GM12878 (cell line): ENCODE measurements around the gene CLEC16A. TPM values are rescaled to one million over a fixed set of nuclear protein-coding genes. Genes with fewer than 3 reads are reported as not detected.

Source experiments
- ATAC-seq: fragments of 200-7000 bp; cut with Tn5 transposase; 3 replicates; pipeline ENCODE4 v1.9.1; 2020; ENCODE audit warnings: mild to moderate bottlenecking, moderate library complexity
- BruUV-seq: library from RNA; stranded (reverse); fragments of 400-500 nt; replicated peaks from 2 replicates; lab custom pipeline; 2021; lab: Mats Ljungman, UMichigan
- CTCF ChIA-PET: fragments of 300-600 bp; sonication (Branson Sonifier 250); formaldehyde crosslinking; extraction: SDS; loops from one replicate; lab custom pipeline; 2021; ENCODE audit warnings: inconsistent platforms; lab: Yijun Ruan, JAX
- POLR2A ChIA-PET: fragments of 350-600 bp; formaldehyde crosslinking; extraction: SDS; loops from one replicate; lab custom pipeline; 2021; ENCODE audit warnings: inconsistent platforms; lab: Charles Lee
- RAD21 ChIA-PET: fragments of 300-600 bp; sonication (Branson Sonifier 250); formaldehyde crosslinking; loops from one replicate; lab custom pipeline; 2023; ENCODE audit warnings: antibody characterized with exemption; ENCODE audit not compliant: unreplicated experiment; lab: Charles Lee
- SMC1A ChIA-PET: fragments of 300-600 bp; sonication (Branson Sonifier 250); formaldehyde crosslinking; loops from one replicate; lab custom pipeline; 2023; ENCODE audit not compliant: unreplicated experiment, uncharacterized antibody; lab: Charles Lee
- DNase-seq: peaks from one replicate; pipeline ENCODE4 v3.0.0-alpha.2; 2011; ENCODE audit warnings: low read depth, low spot score
- FAIRE-seq: peaks from 3 replicates; lab custom pipeline; 2011; peaks lifted over from hg19 to GRCh38; lab: Jason Lieb, UNC
- H2AFZ ChIP-seq: 2 replicates; pipeline ENCODE4 v1.6.0; 2011; ENCODE audit warnings: low read depth, low read length, control low read depth; ENCODE audit not compliant: control insufficient read depth
- H3K27ac ChIP-seq: 2 replicates; pipeline ENCODE4 v1.5.1; 2011; ENCODE audit warnings: control low read depth; ENCODE audit not compliant: control insufficient read depth, insufficient read depth
- H3K27me3 ChIP-seq, 2 experiments: replicated peaks in 1 of 2; 2 replicates each; pipeline versions ENCODE4 v1.6.0 to v1.6.1; 2011; ENCODE audit warnings: low read length in 1 of 2; ENCODE audit not compliant: control insufficient read depth in 2 of 2, insufficient read depth in 2 of 2
- H3K36me3 ChIP-seq, 2 experiments: 2 replicates each; pipeline ENCODE4 v1.5.1; 2011; ENCODE audit warnings: low read length in 1 of 2; ENCODE audit not compliant: control insufficient read depth in 2 of 2, insufficient read depth in 2 of 2
- H3K4me1 ChIP-seq: 2 replicates; pipeline ENCODE4 v1.6.1; 2011; ENCODE audit warnings: mild to moderate bottlenecking, low read length, moderate library complexity, mixed read lengths; ENCODE audit not compliant: control insufficient read depth, insufficient read depth
- H3K4me2 ChIP-seq: 2 replicates; pipeline ENCODE4 v1.6.0; 2011; ENCODE audit warnings: control low read depth; ENCODE audit not compliant: control insufficient read depth, insufficient read depth
- H3K4me3 ChIP-seq: fragments of 200-600 bp; sonication (generic); 2 replicates; pipeline ENCODE4 v1.5.1; 2016
- H3K79me2 ChIP-seq: 2 replicates; pipeline ENCODE4 v1.6.0; 2011; ENCODE audit warnings: low read length; ENCODE audit not compliant: control insufficient read depth, insufficient read depth
- H3K9ac ChIP-seq: 2 replicates; pipeline ENCODE4 v1.8.0; 2011; ENCODE audit warnings: low read length, control low read depth, mixed read lengths; ENCODE audit not compliant: control insufficient read depth, insufficient read depth
- H3K9me3 ChIP-seq: replicated peaks from 3 replicates; pipeline ENCODE4 v1.5.1; 2011; ENCODE audit warnings: mild to moderate bottlenecking, low read length; ENCODE audit not compliant: control insufficient read depth, insufficient read depth
- H4K20me1 ChIP-seq: 2 replicates; pipeline ENCODE4 v1.6.0; 2011; ENCODE audit not compliant: control insufficient read depth, insufficient read depth
- CBX3 ChIP-seq: fragments of 200-600 bp; sonication (generic); IDR thresholded peaks from 2 replicates; pipeline ENCODE4 v1.6.1; 2016; ENCODE audit warnings: low read depth, borderline replicate concordance
- CHD2 ChIP-seq: IDR thresholded peaks from 2 replicates; pipeline ENCODE4 v1.6.1; 2011; ENCODE audit warnings: low read depth, low read length, improper control_type of control experiment, borderline replicate concordance
- EZH2 ChIP-seq: IDR thresholded peaks from 2 replicates; pipeline ENCODE4 v1.6.1; 2012; ENCODE audit warnings: low read depth, mild to moderate bottlenecking, control low read depth, inconsistent platforms, low read length, borderline replicate concordance; ENCODE audit not compliant: control insufficient read depth
- JUND ChIP-seq: IDR thresholded peaks from 2 replicates; pipeline ENCODE4 v1.6.1; 2012; ENCODE audit warnings: low read depth, mild to moderate bottlenecking, low read length, improper control_type of control experiment, moderate library complexity
- ZBTB40 ChIP-seq: fragments of 450-650 bp; IDR thresholded peaks from 2 replicates; pipeline ENCODE4 v1.6.1; 2016; ENCODE audit warnings: mild to moderate bottlenecking, moderate library complexity, borderline replicate concordance
- WGBS: methylation state at CpG from one replicate; pipeline ENCODE4 v1.1.6; 2016; ENCODE audit warnings: low lambda C conversion rate; ENCODE audit not compliant: insufficient replicate concordance, insufficient coverage; ENCODE audit errors: missing lambda C conversion rate; 5-methylcytosine and 5-hydroxymethylcytosine counted together
- in situ Hi-C: fragments of 300-500 bp; cut with MboI; formaldehyde crosslinking; loops from 9 replicates; pipeline ENCODE4 v1.14.3; 2018; ENCODE audit warnings: mixed read lengths
- intact Hi-C: fragments of 100-400 bp; cut with micrococcal nuclease; formaldehyde crosslinking; loops from one replicate; pipeline ENCODE4 v1.14.2; 2022; ENCODE audit not compliant: unreplicated experiment
- polyA plus RNA-seq, 11 experiments: library from polyadenylated mRNA; depleted of rRNA in 4 of 11; unstranded in 6 of 11; stranded (reverse) in 5 of 11; fragments of >200 nt; fragmentation: Nextera tagmentation in 4 of 11; fragmentation: Illumina TruSeq in 1 of 11; extraction: Ambion mirVana in 4 of 11; extraction: Trizol in 1 of 11; gene quantifications; 1 replicate in 1 of 11; 2 replicates in 10 of 11; pipeline versions ENCODE4 v1.2.1 to v1.2.3, GENCODE V29; 2011 to 2016; ENCODE audit warnings: inconsistent platforms in 2 of 11, missing spikeins in 2 of 11, low read depth in 1 of 11
- total RNA-seq, 4 experiments: library from RNA; depleted of rRNA in 3 of 4; stranded (reverse); fragments of >200 nt in 3 of 4; fragmentation: Illumina TruSeq in 1 of 4; extraction: Trizol in 1 of 4; gene quantifications; 2 replicates each; pipeline versions ENCODE4 v1.2.1 to v1.2.3, GENCODE V29; 2013 to 2021

CLEC16A gene
- total and polyA plus RNA-seq, 10 of the 15 experiments (the other 5 are each of a cell fraction or from before 2014, with no cell fraction given) = 1.5 to 28.8 (median 19.2) TPM

- TF ChIP-seq EZH2 (no peak), CBX3 (no peak)
Observed at GRCh38 chr16:11085916-11086315, 141.6 kb downstream of the CLEC16A start (continued).

DNA sequence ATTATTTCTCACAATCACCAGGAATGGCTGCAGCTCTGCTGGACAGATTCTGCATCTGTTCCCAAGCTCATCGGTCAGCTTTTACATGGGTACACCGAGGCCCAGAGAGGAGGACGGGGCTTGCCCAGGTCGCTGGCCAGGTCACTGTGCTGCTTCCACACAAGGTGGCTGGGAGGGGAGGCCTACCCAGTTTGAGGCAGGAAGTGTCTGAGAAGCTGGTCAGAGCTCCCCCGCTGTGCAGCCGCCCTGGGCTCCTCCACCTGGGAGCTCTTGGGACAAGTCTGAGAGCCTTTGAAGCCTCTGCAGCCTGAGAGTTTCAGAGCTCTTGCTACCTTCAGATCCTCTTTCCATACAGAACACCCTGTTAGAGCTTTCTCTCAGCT is 143.3 kb downstream of the CLEC16A start:
- no peak for TF ChIP-seq CHD2
- TF ChIP-seq JUND = no peak
- TF ChIP-seq ZBTB40 = no peak
- Histone ChIP-seq H3K27me3 (no peaks in the 10 kb centered on the region), H3K9me3 (no peaks in the 10 kb centered on the region), H3K36me3 (peaks cover 0 to 7% of the 10 kb centered on the region in 2 experiments; a peak in 2 of 4 replicates), H3K4me1 (peaks cover 32% of the 10 kb centered on the region), H2AFZ (no peak overlapping the region), H3K27ac (no peak overlapping the region), H3K4me3 (no peak overlapping the region), H3K4me2 (no peak overlapping the region), H3K9ac (no peak overlapping the region), H3K79me2 (no peaks in the 10 kb centered on the region), H4K20me1 (no peaks in the 10 kb centered on the region)
- BruUV-seq = no TSS peak
- in situ Hi-C loops (no loop called here), intact Hi-C loops (no loop called here)
- WGBS = 86% methylated on average over 6 of the region's 6 CpGs
- POLR2A ChIA-PET = interaction anchor here (0.6 to 1.1 kb wide), 2 partner anchors 8 to 14 kb away, joined by 4 to 8 read pairs; no protein-coding TSS in a partner anchor
- FAIRE-seq (no peak), DNase-seq (no peak), ATAC-seq (no peak)
- RAD21 ChIA-PET = interaction anchor here (1.0 to 1.2 kb wide), 2 partner anchors 9 to 26 kb away, joined by 5 read pairs; no protein-coding TSS in a partner anchor
- SMC1A ChIA-PET = interaction anchor here (0.7 to 1.6 kb wide), 7 partner anchors 8 to 96 kb away, joined by 3 to 7 read pairs (median 3); no protein-coding TSS in a partner anchor
- CTCF ChIA-PET = interaction anchor here (1.4 kb wide), 1 partner anchor 168 kb away, joined by 3 read pairs; the partner anchor contains the start of gene SOCS1
